Peyer's patch (tissue), 4 donors: ENCODE measurements around the gene GALNT2.

Source experiments
- POLR2A ChIP-seq, 2 donors: fragments of 450-650 bp; IDR thresholded peaks; one replicate each; pipeline ENCODE4 v1.5.1; 2017; ENCODE audit warnings: antibody characterized with exemption in 2 of 2, mild to moderate bottlenecking in 2 of 2, moderate library complexity in 2 of 2
- TF ChIP-seq, protein P1 (sequence below), 6 experiments: fragments of 450-650 bp in 4 of 6; fragments of 200-600 bp in 2 of 6; sonication (generic) in 1 of 6; IDR thresholded peaks; one replicate each; pipeline ENCODE4 v1.5.1; 2017 to 2019; ENCODE audit warnings: antibody characterized with exemption in 6 of 6, mild to moderate bottlenecking in 3 of 6, moderate library complexity in 1 of 6

DNA sequence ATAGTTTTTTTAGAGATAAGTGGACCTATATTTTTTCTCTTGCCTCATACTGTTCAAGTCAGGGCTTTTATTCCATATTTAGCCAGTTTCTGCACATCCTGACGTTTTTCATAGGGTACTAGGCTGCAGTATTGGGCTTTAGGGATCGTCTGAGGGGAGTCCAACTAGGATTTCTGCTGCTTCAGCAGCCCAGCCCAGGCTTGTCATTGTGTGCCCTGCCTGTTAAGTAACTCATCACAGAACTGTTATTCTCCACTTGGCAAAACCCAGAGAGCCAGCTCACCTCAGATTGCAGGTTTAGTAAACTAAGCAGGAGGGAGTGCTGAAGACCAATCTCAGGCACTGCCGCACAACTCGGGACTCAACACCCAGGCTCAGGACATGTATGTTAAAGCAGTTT lies 2.8 kb downstream of the GALNT2 start:
- TF ChIP-seq, protein P1, sequence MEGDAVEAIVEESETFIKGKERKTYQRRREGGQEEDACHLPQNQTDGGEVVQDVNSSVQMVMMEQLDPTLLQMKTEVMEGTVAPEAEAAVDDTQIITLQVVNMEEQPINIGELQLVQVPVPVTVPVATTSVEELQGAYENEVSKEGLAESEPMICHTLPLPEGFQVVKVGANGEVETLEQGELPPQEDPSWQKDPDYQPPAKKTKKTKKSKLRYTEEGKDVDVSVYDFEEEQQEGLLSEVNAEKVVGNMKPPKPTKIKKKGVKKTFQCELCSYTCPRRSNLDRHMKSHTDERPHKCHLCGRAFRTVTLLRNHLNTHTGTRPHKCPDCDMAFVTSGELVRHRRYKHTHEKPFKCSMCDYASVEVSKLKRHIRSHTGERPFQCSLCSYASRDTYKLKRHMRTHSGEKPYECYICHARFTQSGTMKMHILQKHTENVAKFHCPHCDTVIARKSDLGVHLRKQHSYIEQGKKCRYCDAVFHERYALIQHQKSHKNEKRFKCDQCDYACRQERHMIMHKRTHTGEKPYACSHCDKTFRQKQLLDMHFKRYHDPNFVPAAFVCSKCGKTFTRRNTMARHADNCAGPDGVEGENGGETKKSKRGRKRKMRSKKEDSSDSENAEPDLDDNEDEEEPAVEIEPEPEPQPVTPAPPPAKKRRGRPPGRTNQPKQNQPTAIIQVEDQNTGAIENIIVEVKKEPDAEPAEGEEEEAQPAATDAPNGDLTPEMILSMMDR (IDR thresholded peaks at IDR 0.05) = no peak
- no peak for TF ChIP-seq POLR2A (IDR thresholded peaks at IDR 0.05)
